Uterus (tissue), 2 donors: ENCODE measurements around the gene RBFOX1.

Experiments
- CTCF ChIP-seq, 4 experiments: fragments of 200-600 bp in 2 of 4; fragments of 450-650 bp in 2 of 4; sonication (generic) in 2 of 4; IDR thresholded peaks; one replicate each; pipeline ENCODE4 v1.5.1; 2016 to 2019; ENCODE audit warnings: antibody characterized with exemption in 4 of 4, mild to moderate bottlenecking in 2 of 4, moderate library complexity in 1 of 4
- POLR2A ChIP-seq, 2 donors: fragments of 450-650 bp; IDR thresholded peaks; one replicate each; pipeline ENCODE4 v1.6.1; 2016; ENCODE audit warnings: antibody characterized with exemption in 2 of 2, mild to moderate bottlenecking in 1 of 2, moderate library complexity in 1 of 2

- TF ChIP-seq CTCF (IDR thresholded peaks at IDR 0.05) = no peak
- no peak for TF ChIP-seq POLR2A (IDR thresholded peaks at IDR 0.05)
Measured at GRCh38 chr16:7313170-7313569, 19.5 kb upstream of the RBFOX1 start.
